OCI-LY1 (cell line): ENCODE results near the gene PRAME.
"Not testable (repeated sequence)": the region's sequence is repeated elsewhere in the genome, so short reads cannot be mapped to it uniquely, and the experiment has no call there.

ENCODE experiments used
- H2AFZ ChIP-seq: fragments of 200-600 bp; sonication (generic), shearing (Covaris generic); 2 replicates; pipeline ENCODE4 v1.6.0; 2014; ENCODE audit warnings: antibody characterized with exemption, mild to moderate bottlenecking, low read length
- H3F3A ChIP-seq: fragments of 200-600 bp; sonication (generic), shearing (Covaris generic); 2 replicates; pipeline ENCODE4 v1.6.0; 2014; ENCODE audit warnings: mild to moderate bottlenecking, antibody characterized with exemption, low read length, moderate library complexity; ENCODE audit not compliant: insufficient read depth
- H3K27ac ChIP-seq: fragments of 200-600 bp; sonication (generic); 2 replicates; pipeline ENCODE4 v1.5.1; 2014; ENCODE audit warnings: low read length, mixed run types, mild to moderate bottlenecking, low read depth; ENCODE audit not compliant: poor library complexity, severe bottlenecking
- H3K27me3 ChIP-seq: fragments of 200-600 bp; sonication (generic); 2 replicates; pipeline ENCODE4 v1.6.0; 2014; ENCODE audit warnings: antibody characterized with exemption, mild to moderate bottlenecking, low read length, moderate library complexity; ENCODE audit not compliant: insufficient read depth
- H3K36me3 ChIP-seq: fragments of 200-600 bp; sonication (generic); 2 replicates; pipeline ENCODE4 v1.6.1; 2014; ENCODE audit warnings: mild to moderate bottlenecking, antibody characterized with exemption, low read length, moderate library complexity, mixed read lengths; ENCODE audit not compliant: insufficient read depth
- H3K4me1 ChIP-seq: fragments of 200-600 bp; sonication (generic); 2 replicates; pipeline ENCODE4 v1.5.1; 2014; ENCODE audit warnings: mild to moderate bottlenecking, low read length, moderate library complexity; ENCODE audit not compliant: insufficient read depth, severe bottlenecking
- H3K4me2 ChIP-seq: fragments of 200-600 bp; sonication (generic), shearing (Covaris generic); 2 replicates; pipeline ENCODE4 v1.6.1; 2014; ENCODE audit warnings: low read length
- H3K4me3 ChIP-seq: fragments of 200-600 bp; sonication (generic); 2 replicates; pipeline ENCODE4 v1.5.1; 2014; ENCODE audit warnings: low read length, low read depth, mild to moderate bottlenecking, mixed read lengths; ENCODE audit not compliant: poor library complexity, severe bottlenecking
- H3K79me2 ChIP-seq: fragments of 200-600 bp; shearing (Covaris generic); 2 replicates; pipeline ENCODE4 v1.6.1; 2016; ENCODE audit warnings: mixed run types, low read length, mixed read lengths; ENCODE audit not compliant: insufficient read depth
- H3K9ac ChIP-seq: fragments of 200-600 bp; sonication (generic), shearing (Covaris generic); 2 replicates; pipeline ENCODE4 v1.6.1; 2014; ENCODE audit warnings: mild to moderate bottlenecking, low read length, mixed read lengths
- H3K9me2 ChIP-seq: fragments of 200-600 bp; sonication (generic), shearing (Covaris generic); 2 replicates; pipeline ENCODE4 v1.6.1; 2014; ENCODE audit warnings: low read depth, mild to moderate bottlenecking, low read length, mixed read lengths
- H3K9me3 ChIP-seq: fragments of 200-600 bp; shearing (Covaris generic); 2 replicates; pipeline ENCODE4 v1.6.1; 2014; ENCODE audit warnings: low read length, mixed read lengths
- H4K20me1 ChIP-seq: fragments of 200-600 bp; sonication (generic), shearing (Covaris generic); 2 replicates; pipeline ENCODE4 v1.6.0; 2016; ENCODE audit warnings: mild to moderate bottlenecking, low read length; ENCODE audit not compliant: insufficient read depth
- CTCF ChIP-seq: fragments of 200-600 bp; sonication (generic), shearing (Covaris generic); IDR thresholded peaks from 2 replicates; pipeline ENCODE4 v1.5.1; 2017; ENCODE audit warnings: mild to moderate bottlenecking, antibody characterized with exemption, low read length, moderate library complexity, mixed read lengths
- EZH2 ChIP-seq: fragments of 200-600 bp; sonication (generic), shearing (Covaris generic); IDR thresholded peaks from 2 replicates; pipeline ENCODE4 v1.8.0; 2017; ENCODE audit warnings: borderline replicate concordance, mixed run types, mild to moderate bottlenecking, antibody characterized with exemption, low read length, moderate library complexity, mixed read lengths

Gene PRAME

GRCh38 chr22:22513619-22514018, 45.4 kb downstream of the PRAME start:
- H3K27ac ChIP-seq: no peak overlapping the region
- H3F3A ChIP-seq: no peaks in the 10 kb centered on the region
- H3K36me3 ChIP-seq: no peaks in the 10 kb centered on the region

GRCh38 chr22:22512951-22513350, 46.1 kb downstream of the PRAME start:
- peaks cover 5% of the 10 kb centered on the region for H3K4me1 ChIP-seq

More at GRCh38 chr22:22513619-22514018, 45.4 kb downstream of the PRAME start:
- Histone ChIP-seq H3K79me2 (no peaks in the 10 kb centered on the region), H3K27me3 (no peaks in the 10 kb centered on the region), H3K9me2 (no peaks in the 10 kb centered on the region), H3K9ac (no peak overlapping the region), H3K4me2 (no peak overlapping the region), H4K20me1 (no peaks in the 10 kb centered on the region), H2AFZ (no peak overlapping the region), H3K9me3 (peaks cover 6% of the 10 kb centered on the region), H3K4me3 (no peak overlapping the region), H3K4me1 (peaks cover 5% of the 10 kb centered on the region)
- TF ChIP-seq EZH2: no peak
- no peak for TF ChIP-seq CTCF

GRCh38 chr22:22510833-22511232, 48.2 kb downstream of the PRAME start:
- H3K4me3 ChIP-seq, H4K20me1 ChIP-seq, H2AFZ ChIP-seq, H3K27me3 ChIP-seq, H3K9me2 ChIP-seq, H3K9ac ChIP-seq, H3K4me2 ChIP-seq, H3K9me3 ChIP-seq, H3K79me2 ChIP-seq, H3K27ac ChIP-seq, H3F3A ChIP-seq: not testable (repeated sequence)
- Histone ChIP-seq H3K4me1 (peaks cover 16% of the 10 kb centered on the region), H3K36me3 (peaks cover 17% of the 10 kb centered on the region)

More at GRCh38 chr22:22512951-22513350, 46.1 kb downstream of the PRAME start:
- no peaks in the 10 kb centered on the region for H4K20me1 ChIP-seq
- peaks cover 6% of the 10 kb centered on the region for H3K9me3 ChIP-seq
- no peak overlapping the region for H3K4me2 ChIP-seq
- H3K36me3 ChIP-seq: no peaks in the 10 kb centered on the region
- no peaks in the 10 kb centered on the region for H3K79me2 ChIP-seq
- H3K4me3 ChIP-seq: no peak overlapping the region
- H3F3A ChIP-seq: no peaks in the 10 kb centered on the region
- H3K9me2 ChIP-seq: no peaks in the 10 kb centered on the region
- no peak overlapping the region for H3K27ac ChIP-seq
- no peak for TF ChIP-seq EZH2
- no peak for TF ChIP-seq CTCF
- no peaks in the 10 kb centered on the region for H3K27me3 ChIP-seq
- no peak overlapping the region for H3K9ac ChIP-seq
- no peak overlapping the region for H2AFZ ChIP-seq

- Histone ChIP-seq H3K4me1 (peaks cover 16% of the 10 kb centered on the region), H3K36me3 (peaks cover 22% of the 10 kb centered on the region)
- H3K27ac ChIP-seq, H3K4me3 ChIP-seq, H3F3A ChIP-seq, H3K27me3 ChIP-seq, H3K9me3 ChIP-seq, H3K9me2 ChIP-seq, H2AFZ ChIP-seq, H4K20me1 ChIP-seq, H3K79me2 ChIP-seq, H3K4me2 ChIP-seq, H3K9ac ChIP-seq: not testable (repeated sequence)
Observed at GRCh38 chr22:22509912-22510311, 49.2 kb downstream of the PRAME start.
